Neural progenitor cell (in vitro differentiated cells): ENCODE results near the gene ADCY3.

Source experiments
- CTCF ChIP-seq: fragments of 200-600 bp; sonication (generic); IDR thresholded peaks from 2 replicates; pipeline ENCODE4 v1.5.1; 2017; ENCODE audit warnings: antibody characterized with exemption, mild to moderate bottlenecking
- EZH2 ChIP-seq: fragments of 200-600 bp; sonication (generic); IDR thresholded peaks from 2 replicates; pipeline ENCODE4 v1.6.1; 2017; ENCODE audit warnings: antibody characterized with exemption, mild to moderate bottlenecking, moderate library complexity
- EZH2phosphoT487 ChIP-seq: fragments of 200-600 bp; sonication (generic); IDR thresholded peaks from 2 replicates; pipeline ENCODE4 v1.6.1; 2017; ENCODE audit warnings: antibody characterized with exemption

DNA sequence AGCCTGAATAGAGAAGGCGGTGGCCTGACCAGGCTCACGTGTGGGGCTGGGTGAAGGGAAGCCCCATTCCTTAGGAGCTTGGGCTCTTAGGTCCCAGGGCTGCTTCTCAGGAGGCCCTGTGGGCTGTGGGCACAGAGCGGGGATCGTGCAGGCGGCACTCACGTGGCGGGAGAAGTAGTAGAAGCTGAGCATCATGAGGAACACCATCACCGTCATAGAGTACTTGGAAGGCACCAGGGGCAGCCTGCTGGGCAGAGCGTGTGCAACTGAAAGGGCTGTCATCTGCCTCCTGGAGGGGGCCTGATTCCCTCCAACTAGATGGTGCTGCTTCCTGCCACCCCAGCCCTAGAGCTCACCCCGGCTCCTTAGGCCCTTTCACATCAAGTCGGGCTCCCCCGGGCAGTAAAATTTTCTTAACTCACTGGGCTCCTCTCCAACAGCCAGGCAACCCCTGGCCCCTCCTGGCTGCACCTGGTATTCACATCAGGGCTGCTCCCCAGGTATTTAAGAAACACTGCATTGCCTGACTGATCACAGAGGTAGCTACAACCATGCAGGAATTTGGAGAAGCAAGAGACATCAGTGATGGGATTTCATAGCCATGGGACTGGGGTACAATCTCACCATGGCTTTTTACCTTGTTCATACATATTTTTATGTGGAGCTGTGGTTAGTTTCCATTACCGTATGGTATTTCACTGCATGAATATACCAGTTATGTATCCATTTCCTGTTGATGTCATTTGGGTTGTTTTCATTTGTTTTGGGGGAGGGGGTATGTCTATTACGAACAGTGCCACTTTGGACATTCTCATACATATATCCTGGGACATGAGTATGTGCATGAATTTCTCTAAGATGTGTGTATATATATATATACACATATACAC lies 93.9 kb downstream of the ADCY3 start:
- TF ChIP-seq EZH2phosphoT487: no peak
- TF ChIP-seq CTCF: no peak
- no peak for TF ChIP-seq EZH2
